Panc1 (cell line): ENCODE measurements around the gene ATXN10.

Source experiments
- POLR2AphosphoS5 ChIP-seq: IDR thresholded peaks from 2 replicates; pipeline ENCODE4 v1.6.1; 2012; ENCODE audit warnings: mild to moderate bottlenecking, low read depth, low read length, moderate library complexity
- TF ChIP-seq, protein P1 (sequence below): fragments of 450-650 bp; IDR thresholded peaks from 2 replicates; pipeline ENCODE4 v1.5.1; 2017; ENCODE audit warnings: mild to moderate bottlenecking
- TF ChIP-seq, protein P2 (sequence below), 2 experiments: IDR thresholded peaks; 2 replicates each; pipeline ENCODE4 v1.6.1; 2011 to 2012; ENCODE audit warnings: low read depth in 2 of 2, control low read depth in 1 of 2, low read length in 1 of 2, mild to moderate bottlenecking in 1 of 2, moderate library complexity in 1 of 2; ENCODE audit not compliant: insufficient read depth in 1 of 2

GRCh38 chr22:45885941-45886395 lies 214.3 kb downstream of the ATXN10 start:
- TF ChIP-seq, protein P1, sequence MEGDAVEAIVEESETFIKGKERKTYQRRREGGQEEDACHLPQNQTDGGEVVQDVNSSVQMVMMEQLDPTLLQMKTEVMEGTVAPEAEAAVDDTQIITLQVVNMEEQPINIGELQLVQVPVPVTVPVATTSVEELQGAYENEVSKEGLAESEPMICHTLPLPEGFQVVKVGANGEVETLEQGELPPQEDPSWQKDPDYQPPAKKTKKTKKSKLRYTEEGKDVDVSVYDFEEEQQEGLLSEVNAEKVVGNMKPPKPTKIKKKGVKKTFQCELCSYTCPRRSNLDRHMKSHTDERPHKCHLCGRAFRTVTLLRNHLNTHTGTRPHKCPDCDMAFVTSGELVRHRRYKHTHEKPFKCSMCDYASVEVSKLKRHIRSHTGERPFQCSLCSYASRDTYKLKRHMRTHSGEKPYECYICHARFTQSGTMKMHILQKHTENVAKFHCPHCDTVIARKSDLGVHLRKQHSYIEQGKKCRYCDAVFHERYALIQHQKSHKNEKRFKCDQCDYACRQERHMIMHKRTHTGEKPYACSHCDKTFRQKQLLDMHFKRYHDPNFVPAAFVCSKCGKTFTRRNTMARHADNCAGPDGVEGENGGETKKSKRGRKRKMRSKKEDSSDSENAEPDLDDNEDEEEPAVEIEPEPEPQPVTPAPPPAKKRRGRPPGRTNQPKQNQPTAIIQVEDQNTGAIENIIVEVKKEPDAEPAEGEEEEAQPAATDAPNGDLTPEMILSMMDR, result no peak
- TF ChIP-seq POLR2AphosphoS5, result no peak
- TF ChIP-seq, protein P2, sequence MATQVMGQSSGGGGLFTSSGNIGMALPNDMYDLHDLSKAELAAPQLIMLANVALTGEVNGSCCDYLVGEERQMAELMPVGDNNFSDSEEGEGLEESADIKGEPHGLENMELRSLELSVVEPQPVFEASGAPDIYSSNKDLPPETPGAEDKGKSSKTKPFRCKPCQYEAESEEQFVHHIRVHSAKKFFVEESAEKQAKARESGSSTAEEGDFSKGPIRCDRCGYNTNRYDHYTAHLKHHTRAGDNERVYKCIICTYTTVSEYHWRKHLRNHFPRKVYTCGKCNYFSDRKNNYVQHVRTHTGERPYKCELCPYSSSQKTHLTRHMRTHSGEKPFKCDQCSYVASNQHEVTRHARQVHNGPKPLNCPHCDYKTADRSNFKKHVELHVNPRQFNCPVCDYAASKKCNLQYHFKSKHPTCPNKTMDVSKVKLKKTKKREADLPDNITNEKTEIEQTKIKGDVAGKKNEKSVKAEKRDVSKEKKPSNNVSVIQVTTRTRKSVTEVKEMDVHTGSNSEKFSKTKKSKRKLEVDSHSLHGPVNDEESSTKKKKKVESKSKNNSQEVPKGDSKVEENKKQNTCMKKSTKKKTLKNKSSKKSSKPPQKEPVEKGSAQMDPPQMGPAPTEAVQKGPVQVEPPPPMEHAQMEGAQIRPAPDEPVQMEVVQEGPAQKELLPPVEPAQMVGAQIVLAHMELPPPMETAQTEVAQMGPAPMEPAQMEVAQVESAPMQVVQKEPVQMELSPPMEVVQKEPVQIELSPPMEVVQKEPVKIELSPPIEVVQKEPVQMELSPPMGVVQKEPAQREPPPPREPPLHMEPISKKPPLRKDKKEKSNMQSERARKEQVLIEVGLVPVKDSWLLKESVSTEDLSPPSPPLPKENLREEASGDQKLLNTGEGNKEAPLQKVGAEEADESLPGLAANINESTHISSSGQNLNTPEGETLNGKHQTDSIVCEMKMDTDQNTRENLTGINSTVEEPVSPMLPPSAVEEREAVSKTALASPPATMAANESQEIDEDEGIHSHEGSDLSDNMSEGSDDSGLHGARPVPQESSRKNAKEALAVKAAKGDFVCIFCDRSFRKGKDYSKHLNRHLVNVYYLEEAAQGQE (IDR thresholded peaks at IDR 0.05; ENCODE audit: insufficient read depth in 1 of 2, low read depth in 2 of 2, low read length in 1 of 2), result no peak
